GM18511 (cell line): ENCODE data around the gene KLHDC8A.
"Not testable (repeated sequence)": the region's sequence is repeated elsewhere in the genome, so short reads cannot be mapped to it uniquely, and the experiment has no call there.

Experiments used
- ATAC-seq: cut with Tn5 transposase; IDR thresholded peaks from one replicate; pipeline ENCODE4 v1.9.1; 2021; ENCODE audit warnings: mild to moderate bottlenecking, moderate library complexity; ENCODE audit not compliant: unreplicated experiment

The KLHDC8A gene

DNA sequence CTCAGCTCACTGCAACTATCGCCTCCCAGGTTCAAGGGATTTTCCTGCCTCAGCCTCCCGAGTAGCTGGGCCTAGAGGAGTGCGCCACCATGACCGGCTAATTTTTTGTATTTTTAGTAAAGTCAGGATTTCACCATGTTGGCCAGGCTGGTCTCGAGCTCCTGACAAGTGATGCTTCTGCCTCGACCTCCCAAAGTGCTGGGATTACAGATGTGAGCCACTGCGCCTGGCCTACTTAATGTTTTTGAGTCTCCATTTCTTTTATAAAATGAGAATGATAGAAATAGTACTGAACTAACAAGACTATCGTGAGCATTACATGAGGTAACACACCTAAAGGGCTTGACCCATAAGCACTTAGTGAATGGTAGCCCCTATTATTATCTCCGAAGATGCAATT is 56.6 kb downstream of the KLHDC8A start:
- no peak for ATAC-seq

GRCh38 chr1:205298191-205298994 is 58.3 kb downstream of the KLHDC8A start:
- ATAC-seq: no peak

GRCh38 chr1:205297546-205298177 is 59.1 kb downstream of the KLHDC8A start:
- ATAC-seq: not testable (repeated sequence)

DNA sequence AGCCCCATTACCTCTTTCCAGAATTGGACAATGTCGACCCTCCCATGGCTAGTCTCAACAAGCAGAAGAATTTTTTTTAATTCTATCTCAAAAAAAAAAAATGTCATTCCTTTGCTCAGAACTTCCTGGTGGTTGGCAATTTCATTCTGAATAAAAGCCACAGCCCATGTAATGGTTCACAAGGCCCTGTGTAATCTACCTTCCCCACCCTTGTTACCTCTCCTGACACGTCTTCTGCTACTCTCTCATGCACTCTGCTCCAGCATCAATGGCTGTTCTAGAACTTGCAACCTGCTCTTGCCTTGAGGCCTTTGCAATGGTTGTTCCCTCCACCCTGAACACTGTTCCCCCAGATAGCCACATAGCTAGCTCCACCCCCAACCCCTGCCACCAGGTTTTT is 60.6 kb downstream of the KLHDC8A start:
- ATAC-seq: no peak

DNA sequence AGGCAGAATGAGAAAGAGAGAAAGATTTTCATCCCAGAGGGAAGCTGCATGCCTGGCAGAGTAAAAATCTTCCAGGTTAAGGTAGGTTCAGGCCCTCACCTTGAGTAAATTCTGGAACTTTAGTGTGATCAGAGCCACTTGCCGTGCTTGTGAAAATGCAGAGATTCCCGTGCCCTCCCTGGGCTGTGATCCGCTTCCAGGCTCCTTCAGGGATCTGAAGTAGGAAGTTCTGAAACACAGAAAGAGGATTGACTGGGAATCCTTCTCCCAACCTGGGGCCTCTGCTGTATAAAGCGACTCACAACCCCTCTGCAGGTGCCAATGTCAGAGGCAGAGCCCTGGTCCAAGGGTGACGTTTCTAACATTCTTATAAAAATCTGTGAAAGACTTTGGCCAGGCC is 61.8 kb downstream of the KLHDC8A start:
- ATAC-seq: no peak

- ATAC-seq: no peak
Observed at GRCh38 chr1:205294175-205294917, 62.4 kb downstream of the KLHDC8A start.

GRCh38 chr1:205293350-205294074 is 63.2 kb downstream of the KLHDC8A start:
- no peak for ATAC-seq

DNA sequence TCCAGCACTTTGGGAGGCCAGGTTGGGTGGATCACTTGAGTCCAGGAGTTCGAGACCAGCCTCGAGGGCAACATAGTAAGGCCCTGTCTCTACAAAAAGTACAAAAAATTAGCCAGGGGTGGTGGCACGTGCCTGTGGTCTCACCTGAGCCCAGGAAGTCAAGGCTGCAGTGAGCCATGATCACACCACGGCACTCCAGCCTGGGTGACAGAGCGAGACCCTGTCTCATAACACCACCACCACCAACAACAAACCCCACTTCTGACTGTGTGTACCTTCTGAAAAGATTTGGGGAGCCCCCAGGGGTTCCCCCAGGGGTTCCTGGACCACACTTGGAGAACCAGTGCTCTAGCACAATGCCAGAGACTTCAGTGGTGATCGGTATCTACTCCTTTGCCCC is 65.1 kb downstream of the KLHDC8A start:
- ATAC-seq: no peak

DNA sequence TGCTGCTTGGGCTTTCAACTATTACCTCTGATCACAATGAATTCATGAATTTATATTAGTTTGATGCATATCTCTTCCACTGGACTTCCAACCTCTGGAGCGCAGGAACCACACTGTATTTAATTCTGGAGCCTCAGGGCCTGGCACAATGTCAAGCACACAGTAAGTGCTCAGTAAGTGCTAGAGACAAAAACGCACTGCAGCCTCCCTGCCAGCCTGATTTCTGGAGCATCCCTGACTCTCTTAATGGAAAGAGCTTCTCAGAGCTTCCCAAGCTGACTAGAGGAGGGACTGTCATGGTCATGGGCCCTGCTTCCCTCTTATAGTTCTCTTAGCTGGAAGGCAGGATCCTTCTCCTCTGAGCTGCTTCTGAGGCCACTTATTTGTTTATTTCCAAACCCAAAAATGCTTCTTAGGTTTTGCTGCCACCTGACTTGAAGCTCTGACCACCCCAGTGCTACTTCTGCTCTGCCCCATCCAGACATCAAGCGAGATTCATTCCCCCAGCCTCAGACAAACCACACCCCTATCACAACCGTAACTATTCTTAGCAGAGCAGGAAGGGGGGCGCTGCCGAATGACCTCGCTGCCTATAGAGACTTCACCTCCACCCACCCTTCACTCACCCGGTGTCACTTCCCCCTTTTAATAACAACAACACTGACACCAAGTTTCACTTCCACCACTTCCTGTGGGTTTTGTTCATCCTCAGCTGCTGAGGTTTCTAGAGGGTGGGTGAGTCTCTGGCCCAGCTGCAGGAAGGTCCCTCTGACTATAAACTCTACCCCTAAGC is 68.8 kb downstream of the KLHDC8A start:
- peak; percentile 86 for ATAC-seq

DNA sequence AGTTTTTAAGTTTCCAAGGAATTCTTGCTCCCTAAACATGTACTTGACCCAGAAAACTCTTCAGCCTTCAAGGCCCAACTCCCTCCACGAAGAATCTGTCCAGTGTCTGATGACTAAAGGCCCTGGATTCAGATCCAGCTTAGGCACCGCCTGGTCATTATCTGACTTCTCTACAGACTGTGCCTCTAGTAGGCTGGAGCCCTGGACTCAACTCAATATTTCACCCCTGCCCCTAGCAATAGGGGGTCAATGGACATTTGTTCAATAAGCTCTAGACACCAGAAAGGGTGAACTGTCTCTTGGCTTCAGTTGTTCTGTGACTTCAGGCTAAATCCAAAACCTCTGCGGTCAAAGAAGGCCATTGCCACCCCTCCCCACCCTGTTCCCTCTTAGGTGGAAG is 69.6 kb downstream of the KLHDC8A start:
- no peak for ATAC-seq

DNA sequence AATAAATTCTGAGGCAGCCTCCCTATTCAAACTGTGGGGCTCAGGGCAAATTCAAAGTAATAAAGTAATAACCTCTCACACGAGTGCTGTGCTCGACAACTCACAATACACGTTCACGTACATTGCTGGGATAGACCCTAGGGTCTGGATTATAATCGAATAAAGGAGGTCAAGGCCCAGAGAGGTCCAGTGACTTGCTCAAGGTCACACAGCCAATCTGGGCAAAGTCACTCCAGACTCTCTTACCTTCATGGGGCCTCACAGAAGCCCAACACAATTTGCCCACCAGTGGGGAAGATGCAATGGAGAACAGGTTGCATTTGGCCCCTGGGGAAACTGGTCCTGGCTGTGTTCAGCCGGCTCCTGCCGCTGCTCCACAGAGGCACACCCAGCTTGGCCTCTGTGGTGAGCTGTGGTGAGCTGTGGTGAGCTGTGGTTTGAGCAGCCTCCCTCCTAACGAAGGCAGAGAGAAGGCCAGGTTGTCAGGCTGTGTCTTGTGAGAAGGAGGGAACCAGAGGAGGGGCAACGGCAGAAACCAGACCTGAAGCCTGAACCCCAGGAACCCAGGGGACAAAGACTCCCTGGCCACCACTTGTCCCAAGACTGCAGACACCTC is 70.3 kb downstream of the KLHDC8A start:
- peak; percentile 37 for ATAC-seq
